Adrenal gland (tissue), 5 donors: ENCODE results near the gene BRME1.

ENCODE experiments used
- CTCF ChIP-seq, 6 experiments: fragments of 450-650 bp in 4 of 6; fragments of 200-600 bp in 2 of 6; sonication (generic) in 1 of 6; IDR thresholded peaks; 1 replicate in 5 of 6; 2 replicates in 1 of 6; pipeline versions ENCODE4 v1.5.1 to v1.8.0; 2016 to 2021; ENCODE audit warnings: antibody characterized with exemption in 6 of 6, mild to moderate bottlenecking in 2 of 6, moderate library complexity in 1 of 6
- POLR2A ChIP-seq, 2 donors: fragments of 450-650 bp; IDR thresholded peaks; one replicate each; pipeline ENCODE4 v1.6.1; 2017; ENCODE audit warnings: antibody characterized with exemption in 2 of 2, mild to moderate bottlenecking in 2 of 2, moderate library complexity in 1 of 2
- donor health status: DM: no; HTN: no; CAD: no.

GRCh38 chr19:13833330-13834243 lies 72.3 kb downstream of the BRME1 start:
- TF ChIP-seq CTCF (IDR thresholded peaks at IDR 0.05) (peak in 5 of 6 experiments; percentile 25 to 46 (median 36)), POLR2A (IDR thresholded peaks at IDR 0.05) (no peak)
